WTC11 (cell line): ENCODE results near the gene HDHD5. TPM values are rescaled to one million over a fixed set of nuclear protein-coding genes. Genes with fewer than 3 reads are reported as not detected.
A peak's percentile ranks its signal among the peaks of the same experiment; 100 is the strongest.

Experiments
- ATAC-seq: fragments of 200-7000 bp; cut with Tn5 transposase; 2 replicates; pipeline ENCODE4 v1.10.0; 2021; ENCODE audit warnings: mild to moderate bottlenecking, moderate library complexity
- CTCF ChIA-PET: fragments of 300-600 bp; sonication (Branson Sonifier 250); formaldehyde crosslinking; loops from one replicate; lab custom pipeline; 2021; ENCODE audit warnings: antibody characterized with exemption; lab: Charles Lee
- POLR2A ChIA-PET: fragments of 350-600 bp; sonication (Branson Sonifier 250); formaldehyde crosslinking; loops from one replicate; lab custom pipeline; 2021; ENCODE audit warnings: antibody characterized with exemption; lab: Charles Lee
- DNase-seq: peaks from one replicate; pipeline ENCODE4 v3.0.0; 2021; ENCODE audit warnings: low spot score
- H3K27ac Mint-ChIP-seq: 2 replicates; pipeline ENCODE4 v1.8.0; 2021; ENCODE audit warnings: mixed read lengths
- H3K27me3 Mint-ChIP-seq: 2 replicates; pipeline ENCODE4 v1.8.0; 2021; ENCODE audit warnings: low read depth, mild to moderate bottlenecking, moderate library complexity, mixed read lengths
- H3K36me3 Mint-ChIP-seq: 2 replicates; pipeline ENCODE4 v1.8.0; 2021; ENCODE audit warnings: mixed read lengths
- H3K4me1 Mint-ChIP-seq: 2 replicates; pipeline ENCODE4 v1.8.0; 2022; ENCODE audit warnings: mixed read lengths
- H3K4me3 Mint-ChIP-seq: 2 replicates; pipeline ENCODE4 v1.8.0; 2021; ENCODE audit warnings: mild to moderate bottlenecking, moderate library complexity, mixed read lengths
- H3K9me3 Mint-ChIP-seq: 2 replicates; pipeline ENCODE4 v1.8.0; 2021; ENCODE audit warnings: mixed read lengths
- CBFB ChIP-seq: sonication (generic); formaldehyde crosslinking; IDR thresholded peaks from 2 replicates; pipeline ENCODE4 v1.8.1; 2022; ENCODE audit warnings: mild to moderate bottlenecking, low read depth, missing genetic modification reagents
- IRF2 ChIP-seq: sonication (generic); formaldehyde crosslinking; IDR thresholded peaks from 2 replicates; pipeline ENCODE4 v1.8.0; 2022; ENCODE audit warnings: low read depth, missing genetic modification reagents, borderline replicate concordance
- NFE2L1 ChIP-seq: sonication (generic); formaldehyde crosslinking; IDR thresholded peaks from 2 replicates; pipeline ENCODE4 v1.8.1; 2023; ENCODE audit warnings: missing genetic modification reagents
- NR2C2 ChIP-seq: sonication (generic); formaldehyde crosslinking; IDR thresholded peaks from 2 replicates; pipeline ENCODE4 v1.8.0; 2022; ENCODE audit warnings: mild to moderate bottlenecking, missing genetic modification reagents
- OVOL2 ChIP-seq: fragments of 250-450 bp; sonication (Bioruptor Pico); IDR thresholded peaks from 2 replicates; pipeline ENCODE4 v1.9.0; 2021; ENCODE audit warnings: mild to moderate bottlenecking, borderline replicate concordance
- TCF7 ChIP-seq: sonication (generic); formaldehyde crosslinking; IDR thresholded peaks from 2 replicates; pipeline ENCODE4 v1.8.0; 2022; ENCODE audit warnings: mild to moderate bottlenecking, low read depth, missing genetic modification reagents, moderate library complexity
- TEAD1 ChIP-seq: sonication (generic); formaldehyde crosslinking; IDR thresholded peaks from 2 replicates; pipeline ENCODE4 v1.8.0; 2022; ENCODE audit warnings: mild to moderate bottlenecking, missing genetic modification reagents
- ZNF138 ChIP-seq: sonication (generic); formaldehyde crosslinking; conservative IDR thresholded peaks from 2 replicates; pipeline ENCODE4 v1.8.1; 2022; ENCODE audit warnings: mild to moderate bottlenecking, moderate library complexity, missing genetic modification reagents
- ZNF219 ChIP-seq: sonication (generic); formaldehyde crosslinking; IDR thresholded peaks from 2 replicates; pipeline ENCODE4 v1.8.0; 2023; ENCODE audit warnings: missing genetic modification reagents, mild to moderate bottlenecking, borderline replicate concordance
- total RNA-seq: library from RNA; stranded (reverse); gene quantifications from 3 replicates; pipeline ENCODE4 v1.2.3, GENCODE V29; 2021
- TF ChIP-seq, protein P1 (sequence below): sonication (generic); formaldehyde crosslinking; conservative IDR thresholded peaks from 2 replicates; pipeline ENCODE4 v1.8.1; 2022; ENCODE audit warnings: mild to moderate bottlenecking, missing genetic modification reagents
- TF ChIP-seq, protein P2 (sequence below): fragments of 250-450 bp; sonication (Bioruptor Pico); conservative IDR thresholded peaks from 2 replicates; pipeline ENCODE4 v1.9.0; 2021; ENCODE audit warnings: mild to moderate bottlenecking
- TF ChIP-seq, protein P3 (sequence below): sonication (generic); formaldehyde crosslinking; IDR thresholded peaks from 2 replicates; pipeline ENCODE4 v1.8.0; 2023; ENCODE audit warnings: mild to moderate bottlenecking, missing genetic modification reagents
- TF ChIP-seq, protein P4 (sequence below): sonication (generic); formaldehyde crosslinking; IDR thresholded peaks from 2 replicates; pipeline ENCODE4 v1.8.0; 2022; ENCODE audit warnings: mild to moderate bottlenecking, missing genetic modification reagents
- TF ChIP-seq, protein P5 (sequence below): sonication (generic); formaldehyde crosslinking; IDR thresholded peaks from 2 replicates; pipeline ENCODE4 v1.8.1; 2023; ENCODE audit warnings: mild to moderate bottlenecking, missing genetic modification reagents, moderate library complexity
- TF ChIP-seq, protein P6 (sequence below): sonication (generic); formaldehyde crosslinking; IDR thresholded peaks from 2 replicates; pipeline ENCODE4 v1.8.1; 2022; ENCODE audit warnings: mild to moderate bottlenecking, moderate library complexity, missing genetic modification reagents
- TF ChIP-seq, protein P7 (sequence below): sonication (generic); formaldehyde crosslinking; IDR thresholded peaks from 2 replicates; pipeline ENCODE4 v1.8.1; 2022; ENCODE audit warnings: low read depth, missing genetic modification reagents, borderline replicate concordance
- TF ChIP-seq, protein P8 (sequence below): sonication (generic); formaldehyde crosslinking; IDR thresholded peaks from 2 replicates; pipeline ENCODE4 v1.8.1; 2022; ENCODE audit warnings: mild to moderate bottlenecking, missing genetic modification reagents, moderate library complexity, borderline replicate concordance

The HDHD5 gene
- total RNA-seq, 1 experiment from 2014 or later, result 84.0 TPM

DNA sequence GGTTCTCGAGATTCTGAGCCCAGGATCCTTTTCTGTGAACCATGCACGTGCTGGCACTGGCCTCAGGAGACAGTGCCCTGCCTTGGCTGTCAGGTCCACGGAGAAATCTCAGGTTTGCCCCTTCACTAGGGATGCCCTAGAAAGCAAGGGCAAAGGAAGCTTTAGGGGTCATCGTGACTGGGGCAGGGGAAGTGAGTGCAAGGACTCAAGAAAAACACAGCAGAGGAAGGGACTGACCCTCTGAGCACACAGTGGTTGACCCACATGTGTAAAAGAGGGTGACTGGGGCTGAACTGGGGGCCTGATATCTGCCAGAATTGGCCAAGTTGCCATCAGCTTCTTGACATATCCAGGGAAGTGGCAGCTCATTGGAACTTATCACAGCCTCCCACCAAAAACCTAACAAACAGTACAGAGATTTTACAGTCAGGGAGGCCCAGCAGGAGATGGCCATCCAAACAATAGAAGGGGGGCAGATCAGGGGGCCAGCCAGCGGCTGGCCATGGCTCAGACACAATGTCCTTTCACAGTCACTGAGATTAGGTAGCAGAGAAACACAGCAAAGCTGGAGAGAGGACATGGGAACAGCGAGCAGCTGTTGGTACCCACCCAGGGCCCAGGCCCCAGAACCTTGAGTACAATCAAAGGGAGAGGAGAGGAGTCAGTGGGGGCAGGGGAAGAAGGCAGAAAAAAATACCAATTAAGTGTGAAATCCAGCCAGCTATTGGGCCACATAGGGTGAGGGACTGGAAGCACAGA is 42.3 kb downstream of the HDHD5 start:
- POLR2A ChIA-PET, result interaction anchor here (1.0 kb wide), 1 partner anchor 37 kb away, joined by 3 read pairs; no protein-coding TSS in a partner anchor
- no peak overlapping the region for H3K4me3 Mint-ChIP-seq

DNA sequence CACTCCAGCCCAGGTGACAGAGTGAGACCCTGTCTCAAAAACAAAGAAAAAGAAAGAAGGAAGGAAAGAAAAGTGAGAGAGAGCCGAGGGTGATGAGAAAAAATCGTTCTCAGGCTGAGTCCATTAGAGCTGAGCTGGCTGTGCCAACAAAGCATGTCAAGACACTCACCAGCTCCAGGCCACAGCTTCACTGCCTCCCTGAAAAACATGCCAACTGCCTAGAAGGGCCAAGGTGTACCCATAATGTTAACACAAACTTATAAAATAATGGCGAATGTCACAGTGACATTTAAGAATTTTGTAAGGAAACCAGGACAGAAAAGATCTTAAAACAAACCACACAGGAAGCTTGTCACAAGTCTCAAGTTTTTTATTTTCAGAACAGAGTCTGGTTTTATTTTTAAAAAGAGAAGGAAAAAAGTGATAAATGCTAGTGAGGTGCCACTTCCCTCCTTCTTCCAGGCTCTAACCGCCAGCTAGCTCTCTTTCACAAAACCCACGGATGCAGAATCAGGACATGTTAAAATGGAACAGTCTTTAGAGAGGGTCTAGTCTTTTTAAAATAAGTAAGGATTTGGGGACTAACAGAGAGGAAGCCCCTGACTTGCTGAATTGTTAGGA is 43.0 kb downstream of the HDHD5 start:
- ATAC-seq, result no peak
- Mint-ChIP-seq H3K27me3 (peaks cover 3% of the 10 kb centered on the region; the same call in 1 of the 2 replicates), H3K4me1 (peaks cover 21% of the 10 kb centered on the region), H3K36me3 (no peaks in the 10 kb centered on the region), H3K27ac (no peak overlapping the region; the same call in 1 of the 2 replicates), H3K9me3 (no peaks in the 10 kb centered on the region), H3K4me3 (no peak overlapping the region)
- TF ChIP-seq, protein P1, sequence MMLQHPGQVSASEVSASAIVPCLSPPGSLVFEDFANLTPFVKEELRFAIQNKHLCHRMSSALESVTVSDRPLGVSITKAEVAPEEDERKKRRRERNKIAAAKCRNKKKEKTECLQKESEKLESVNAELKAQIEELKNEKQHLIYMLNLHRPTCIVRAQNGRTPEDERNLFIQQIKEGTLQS (CRISPR knock-in tag), result no peak
- TF ChIP-seq, protein P2, sequence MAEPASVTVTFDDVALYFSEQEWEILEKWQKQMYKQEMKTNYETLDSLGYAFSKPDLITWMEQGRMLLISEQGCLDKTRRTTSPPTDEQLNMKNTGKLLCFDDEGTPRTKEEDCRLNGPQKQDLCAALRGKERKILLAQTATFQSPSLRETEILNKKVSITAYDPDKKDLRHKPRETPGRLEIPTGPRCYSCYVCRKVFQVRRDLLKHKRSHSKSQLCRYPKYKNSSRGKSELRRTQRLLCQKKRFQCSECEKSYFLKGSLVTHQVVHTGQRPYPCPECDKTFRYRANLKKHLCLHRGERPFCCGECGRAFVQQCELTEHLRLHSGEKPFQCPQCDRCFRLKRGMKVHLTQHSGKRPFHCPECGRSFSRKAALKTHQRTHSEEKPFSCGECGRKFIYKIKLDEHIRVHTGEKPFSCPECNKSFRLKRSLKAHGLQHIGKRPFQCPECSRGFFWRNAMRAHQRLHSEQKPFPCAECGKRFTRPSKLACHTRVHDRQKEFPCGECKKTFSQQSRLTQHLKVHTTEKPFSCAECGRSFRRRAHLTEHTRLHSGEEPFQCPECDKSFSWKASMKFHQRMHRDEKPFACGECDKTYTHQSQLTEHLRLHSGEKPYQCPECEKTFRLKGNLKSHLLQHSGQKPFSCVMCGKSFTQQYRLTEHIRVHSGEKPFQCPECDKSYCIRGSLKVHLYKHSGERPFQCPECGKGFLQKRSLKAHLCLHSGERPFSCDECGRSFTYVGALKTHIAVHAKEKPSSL, result no peak
- TF ChIP-seq TEAD1 (no peak), ZNF138 (no peak), TCF7 (CRISPR knock-in tag) (no peak), NR2C2 (CRISPR knock-in tag) (no peak), IRF2 (CRISPR knock-in tag) (no peak), NFE2L1 (CRISPR knock-in tag) (no peak), OVOL2 (CRISPR knock-in tag) (no peak)
- TF ChIP-seq, protein P3, sequence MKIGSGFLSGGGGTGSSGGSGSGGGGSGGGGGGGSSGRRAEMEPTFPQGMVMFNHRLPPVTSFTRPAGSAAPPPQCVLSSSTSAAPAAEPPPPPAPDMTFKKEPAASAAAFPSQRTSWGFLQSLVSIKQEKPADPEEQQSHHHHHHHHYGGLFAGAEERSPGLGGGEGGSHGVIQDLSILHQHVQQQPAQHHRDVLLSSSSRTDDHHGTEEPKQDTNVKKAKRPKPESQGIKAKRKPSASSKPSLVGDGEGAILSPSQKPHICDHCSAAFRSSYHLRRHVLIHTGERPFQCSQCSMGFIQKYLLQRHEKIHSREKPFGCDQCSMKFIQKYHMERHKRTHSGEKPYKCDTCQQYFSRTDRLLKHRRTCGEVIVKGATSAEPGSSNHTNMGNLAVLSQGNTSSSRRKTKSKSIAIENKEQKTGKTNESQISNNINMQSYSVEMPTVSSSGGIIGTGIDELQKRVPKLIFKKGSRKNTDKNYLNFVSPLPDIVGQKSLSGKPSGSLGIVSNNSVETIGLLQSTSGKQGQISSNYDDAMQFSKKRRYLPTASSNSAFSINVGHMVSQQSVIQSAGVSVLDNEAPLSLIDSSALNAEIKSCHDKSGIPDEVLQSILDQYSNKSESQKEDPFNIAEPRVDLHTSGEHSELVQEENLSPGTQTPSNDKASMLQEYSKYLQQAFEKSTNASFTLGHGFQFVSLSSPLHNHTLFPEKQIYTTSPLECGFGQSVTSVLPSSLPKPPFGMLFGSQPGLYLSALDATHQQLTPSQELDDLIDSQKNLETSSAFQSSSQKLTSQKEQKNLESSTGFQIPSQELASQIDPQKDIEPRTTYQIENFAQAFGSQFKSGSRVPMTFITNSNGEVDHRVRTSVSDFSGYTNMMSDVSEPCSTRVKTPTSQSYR (CRISPR knock-in tag), result no peak
- TF ChIP-seq, protein P4, sequence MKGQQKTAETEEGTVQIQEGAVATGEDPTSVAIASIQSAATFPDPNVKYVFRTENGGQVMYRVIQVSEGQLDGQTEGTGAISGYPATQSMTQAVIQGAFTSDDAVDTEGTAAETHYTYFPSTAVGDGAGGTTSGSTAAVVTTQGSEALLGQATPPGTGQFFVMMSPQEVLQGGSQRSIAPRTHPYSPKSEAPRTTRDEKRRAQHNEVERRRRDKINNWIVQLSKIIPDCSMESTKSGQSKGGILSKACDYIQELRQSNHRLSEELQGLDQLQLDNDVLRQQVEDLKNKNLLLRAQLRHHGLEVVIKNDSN (CRISPR knock-in tag), result no peak
- TF ChIP-seq, protein P5, sequence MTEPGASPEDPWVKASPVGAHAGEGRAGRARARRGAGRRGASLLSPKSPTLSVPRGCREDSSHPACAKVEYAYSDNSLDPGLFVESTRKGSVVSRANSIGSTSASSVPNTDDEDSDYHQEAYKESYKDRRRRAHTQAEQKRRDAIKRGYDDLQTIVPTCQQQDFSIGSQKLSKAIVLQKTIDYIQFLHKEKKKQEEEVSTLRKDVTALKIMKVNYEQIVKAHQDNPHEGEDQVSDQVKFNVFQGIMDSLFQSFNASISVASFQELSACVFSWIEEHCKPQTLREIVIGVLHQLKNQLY (CRISPR knock-in tag), result no peak
- TF ChIP-seq, protein P6, sequence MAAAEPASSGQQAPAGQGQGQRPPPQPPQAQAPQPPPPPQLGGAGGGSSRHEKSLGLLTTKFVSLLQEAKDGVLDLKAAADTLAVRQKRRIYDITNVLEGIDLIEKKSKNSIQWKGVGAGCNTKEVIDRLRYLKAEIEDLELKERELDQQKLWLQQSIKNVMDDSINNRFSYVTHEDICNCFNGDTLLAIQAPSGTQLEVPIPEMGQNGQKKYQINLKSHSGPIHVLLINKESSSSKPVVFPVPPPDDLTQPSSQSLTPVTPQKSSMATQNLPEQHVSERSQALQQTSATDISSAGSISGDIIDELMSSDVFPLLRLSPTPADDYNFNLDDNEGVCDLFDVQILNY, result no peak
- TF ChIP-seq, protein P7, sequence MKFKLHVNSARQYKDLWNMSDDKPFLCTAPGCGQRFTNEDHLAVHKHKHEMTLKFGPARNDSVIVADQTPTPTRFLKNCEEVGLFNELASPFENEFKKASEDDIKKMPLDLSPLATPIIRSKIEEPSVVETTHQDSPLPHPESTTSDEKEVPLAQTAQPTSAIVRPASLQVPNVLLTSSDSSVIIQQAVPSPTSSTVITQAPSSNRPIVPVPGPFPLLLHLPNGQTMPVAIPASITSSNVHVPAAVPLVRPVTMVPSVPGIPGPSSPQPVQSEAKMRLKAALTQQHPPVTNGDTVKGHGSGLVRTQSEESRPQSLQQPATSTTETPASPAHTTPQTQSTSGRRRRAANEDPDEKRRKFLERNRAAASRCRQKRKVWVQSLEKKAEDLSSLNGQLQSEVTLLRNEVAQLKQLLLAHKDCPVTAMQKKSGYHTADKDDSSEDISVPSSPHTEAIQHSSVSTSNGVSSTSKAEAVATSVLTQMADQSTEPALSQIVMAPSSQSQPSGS (CRISPR knock-in tag), result no peak
- ChIA-PET CTCF (interaction anchor here (1.3 to 2.9 kb wide), 7 partner anchors 16 to 442 kb away, joined by 3 to 10 read pairs (median 6); no protein-coding TSS in a partner anchor), POLR2A (interaction anchor here (0.6 to 1.0 kb wide), 2 partner anchors 36 to 554 kb away, joined by 3 to 5 read pairs; no protein-coding TSS in a partner anchor)
- no peak for DNase-seq

More for the DNA sequence above, 42.3 kb downstream of the HDHD5 start:
- TF ChIP-seq ZNF219 (no peak), OVOL2 (CRISPR knock-in tag) (no peak), CBFB (no peak)
- TF ChIP-seq, protein P7 (CRISPR knock-in tag), result no peak
- TF ChIP-seq, protein P8, sequence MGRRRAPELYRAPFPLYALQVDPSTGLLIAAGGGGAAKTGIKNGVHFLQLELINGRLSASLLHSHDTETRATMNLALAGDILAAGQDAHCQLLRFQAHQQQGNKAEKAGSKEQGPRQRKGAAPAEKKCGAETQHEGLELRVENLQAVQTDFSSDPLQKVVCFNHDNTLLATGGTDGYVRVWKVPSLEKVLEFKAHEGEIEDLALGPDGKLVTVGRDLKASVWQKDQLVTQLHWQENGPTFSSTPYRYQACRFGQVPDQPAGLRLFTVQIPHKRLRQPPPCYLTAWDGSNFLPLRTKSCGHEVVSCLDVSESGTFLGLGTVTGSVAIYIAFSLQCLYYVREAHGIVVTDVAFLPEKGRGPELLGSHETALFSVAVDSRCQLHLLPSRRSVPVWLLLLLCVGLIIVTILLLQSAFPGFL, result no peak
- peaks cover 3% of the 10 kb centered on the region; the same call in 1 of the 2 replicates for H3K27me3 Mint-ChIP-seq
- H3K9me3 Mint-ChIP-seq, result no peaks in the 10 kb centered on the region
- H3K36me3 Mint-ChIP-seq, result no peaks in the 10 kb centered on the region
- H3K27ac Mint-ChIP-seq, result peak overlapping the region; percentile 16
- H3K4me1 Mint-ChIP-seq, result peaks cover 21% of the 10 kb centered on the region
- ATAC-seq (no peak), DNase-seq (no peak)
- CTCF ChIA-PET, result interaction anchor here (0.6 to 2.9 kb wide), 9 partner anchors 15 to 442 kb away, joined by 3 to 13 read pairs (median 6); no protein-coding TSS in a partner anchor
